HG03066 (cell line): Measurements from ENCODE around the gene MLN.

ENCODE experiments used
- ATAC-seq: cut with Tn5 transposase; IDR thresholded peaks from one replicate; pipeline ENCODE4 v1.9.1; 2021; ENCODE audit warnings: low read depth; ENCODE audit not compliant: unreplicated experiment

Gene MLN, protein sequence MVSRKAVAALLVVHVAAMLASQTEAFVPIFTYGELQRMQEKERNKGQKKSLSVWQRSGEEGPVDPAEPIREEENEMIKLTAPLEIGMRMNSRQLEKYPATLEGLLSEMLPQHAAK

DNA sequence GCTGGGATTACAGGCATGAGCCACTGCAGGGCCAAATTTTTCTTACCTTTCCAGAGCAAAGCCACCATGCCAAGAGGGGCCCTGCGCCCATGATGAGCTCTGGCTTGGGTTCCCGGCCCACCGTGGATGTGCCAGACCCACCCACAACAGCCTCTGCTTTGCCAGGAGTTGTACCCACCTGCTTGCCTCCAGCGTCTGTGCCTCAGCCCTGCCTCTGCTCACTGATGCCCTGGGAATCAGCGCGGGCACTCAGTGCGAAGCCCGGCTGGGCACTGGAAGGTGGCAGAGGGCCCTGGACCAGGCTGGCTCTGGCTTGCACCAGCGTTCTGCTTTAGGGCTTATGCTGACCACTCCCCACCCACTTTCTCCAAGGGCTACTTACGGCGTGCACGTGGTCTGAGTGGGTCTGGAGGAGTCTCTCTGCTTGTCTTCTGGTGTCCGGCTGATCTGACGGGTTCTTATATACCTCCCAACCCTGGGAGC, at the start of gene MLN:
MLN (minus strand) TSS at position 433 of the 483 bp plus-strand sequence. CDS start 2,840 bp downstream, outside the sequence.
- ATAC-seq, result no peak

DNA sequence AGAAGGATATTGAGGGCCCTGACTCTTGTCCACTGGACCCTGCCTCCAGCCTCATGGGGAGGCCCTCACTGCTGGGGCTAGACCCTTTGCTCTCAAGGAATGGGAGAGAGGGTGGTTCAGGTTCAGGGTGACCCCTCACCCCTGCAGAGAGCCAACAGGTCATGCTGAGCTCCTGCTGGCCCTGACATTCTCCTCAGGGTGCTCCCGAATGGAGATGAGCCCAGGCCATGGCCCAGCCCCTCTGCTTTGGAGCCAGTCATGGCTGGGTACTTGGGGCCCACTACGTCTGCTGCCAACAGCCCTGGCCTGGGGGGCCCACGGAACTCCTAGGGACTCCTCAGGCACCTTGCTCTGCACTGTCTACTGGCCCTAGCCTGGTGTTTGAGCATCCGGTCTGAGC, 49.2 kb upstream of the MLN start:
- no peak for ATAC-seq

DNA sequence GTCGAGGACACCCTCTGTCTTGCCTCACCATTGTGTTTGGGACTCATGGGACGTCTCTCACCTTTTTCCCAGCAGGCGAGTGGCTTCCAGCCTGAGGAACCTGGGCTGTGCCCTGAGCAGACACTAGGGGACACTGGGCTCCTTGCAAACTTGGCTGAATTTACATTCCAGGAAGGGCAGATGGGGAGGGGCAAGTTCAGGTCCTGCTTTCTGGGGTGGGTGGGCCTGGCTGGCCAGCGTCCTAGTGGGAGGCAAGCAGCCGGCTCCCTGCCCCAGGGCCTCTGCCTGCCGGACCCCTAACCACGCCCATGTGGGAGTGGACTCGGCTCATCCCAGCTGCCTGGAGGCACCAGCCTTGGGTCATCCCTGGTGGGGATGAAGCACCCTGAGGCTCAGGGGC, 48.2 kb upstream of the MLN start:
- ATAC-seq, result no peak

DNA sequence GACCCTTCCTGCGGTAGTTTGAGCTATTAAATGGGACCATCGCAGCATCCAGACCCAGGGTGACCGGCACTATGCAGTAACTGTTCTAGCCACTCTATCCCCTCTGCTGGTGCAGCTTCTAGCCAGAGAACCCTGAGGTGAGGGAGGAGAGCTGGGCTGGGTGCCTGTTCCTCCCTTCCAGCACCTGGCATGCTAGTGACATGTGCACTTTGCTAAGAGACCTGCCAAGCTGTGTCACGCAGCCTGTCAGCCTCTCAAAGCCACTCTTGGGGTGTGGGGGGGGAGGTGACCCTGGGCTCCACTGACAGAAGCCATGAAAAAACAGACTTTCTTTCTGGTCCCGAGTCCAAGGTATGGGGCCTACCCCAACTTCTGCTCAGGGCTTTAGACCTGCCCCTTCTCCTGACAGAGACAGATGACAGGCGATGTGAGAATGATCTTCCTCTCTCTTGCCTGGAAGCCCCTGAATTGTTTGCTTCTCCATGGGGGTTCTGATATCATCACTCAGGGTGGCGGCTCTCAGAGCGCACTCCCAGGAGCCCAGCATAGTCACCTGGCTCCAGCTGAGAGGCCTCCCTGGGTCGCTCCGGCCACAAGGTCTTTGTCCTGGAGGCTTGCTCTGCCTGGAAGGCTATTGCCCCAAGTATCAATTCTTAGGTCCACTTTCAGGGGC, 47.2 kb upstream of the MLN start:
- no peak for ATAC-seq

DNA sequence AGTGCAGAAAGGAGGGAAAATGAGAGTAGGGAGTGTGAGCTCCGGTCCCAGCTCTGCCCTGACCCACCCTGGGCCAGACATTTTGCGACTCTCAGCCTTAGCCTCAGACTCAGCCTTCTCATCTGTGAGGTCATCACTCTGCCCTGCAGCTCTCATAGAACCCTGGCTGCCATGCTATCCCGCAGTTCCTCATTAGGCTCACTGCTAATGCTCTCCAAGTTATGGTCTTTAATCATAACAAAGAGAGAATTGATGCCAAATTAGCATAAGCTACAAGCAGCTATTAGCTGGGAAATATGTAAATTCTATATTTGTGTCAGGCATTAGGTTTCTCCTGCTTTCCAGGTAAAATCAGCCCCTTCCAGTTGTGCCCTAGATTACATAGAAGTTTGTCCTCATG, 46.5 kb upstream of the MLN start:
- no peak for ATAC-seq

DNA sequence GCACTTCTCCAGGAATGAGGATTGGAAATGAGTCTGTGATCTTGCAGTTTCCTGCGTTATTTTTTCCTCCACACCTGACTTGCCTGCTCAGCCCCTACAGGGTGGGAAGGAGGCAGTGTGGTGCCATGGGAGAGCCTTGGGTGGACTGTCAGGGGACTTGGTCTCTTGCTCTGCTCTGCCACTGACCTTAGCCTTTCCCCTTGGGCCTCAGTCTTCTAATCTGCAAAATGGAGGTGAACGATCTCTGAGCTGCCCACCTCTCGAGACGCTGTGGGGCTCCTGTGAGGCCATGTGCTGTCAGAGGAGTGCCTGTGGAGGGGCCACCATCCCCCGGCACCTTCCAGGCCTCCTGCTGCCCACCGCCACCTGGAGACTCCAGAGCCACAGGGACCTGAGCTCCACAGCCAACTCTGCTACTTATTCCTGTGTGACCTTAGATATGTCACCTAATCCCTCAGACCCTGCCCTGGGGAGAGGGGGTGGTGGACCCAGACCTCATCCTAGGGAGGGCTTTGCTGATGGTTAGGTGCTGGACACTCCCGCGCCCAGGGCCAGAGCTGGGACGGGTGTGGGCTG, 45.8 kb upstream of the MLN start:
- ATAC-seq, result no peak

DNA sequence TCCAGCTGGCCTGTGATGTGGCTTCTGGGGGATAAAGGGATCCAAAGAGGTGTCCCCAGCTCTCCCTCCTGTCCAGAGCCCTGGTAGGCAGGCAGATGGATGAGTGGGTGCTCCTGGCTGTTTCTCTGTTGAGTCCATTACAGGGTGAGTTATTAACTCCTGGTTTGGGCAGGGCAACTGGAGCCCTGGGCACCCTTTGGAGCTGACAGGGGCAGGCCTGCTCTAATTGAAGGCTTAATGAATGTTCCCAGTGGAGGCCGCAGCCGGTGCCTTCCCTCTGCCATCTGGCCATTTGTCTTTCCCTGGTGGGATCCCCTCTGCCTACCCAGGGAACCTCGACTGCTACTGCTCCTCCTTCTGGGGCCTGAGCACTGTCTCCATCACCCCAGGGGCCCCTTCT, 44.7 kb upstream of the MLN start:
- no peak for ATAC-seq

DNA sequence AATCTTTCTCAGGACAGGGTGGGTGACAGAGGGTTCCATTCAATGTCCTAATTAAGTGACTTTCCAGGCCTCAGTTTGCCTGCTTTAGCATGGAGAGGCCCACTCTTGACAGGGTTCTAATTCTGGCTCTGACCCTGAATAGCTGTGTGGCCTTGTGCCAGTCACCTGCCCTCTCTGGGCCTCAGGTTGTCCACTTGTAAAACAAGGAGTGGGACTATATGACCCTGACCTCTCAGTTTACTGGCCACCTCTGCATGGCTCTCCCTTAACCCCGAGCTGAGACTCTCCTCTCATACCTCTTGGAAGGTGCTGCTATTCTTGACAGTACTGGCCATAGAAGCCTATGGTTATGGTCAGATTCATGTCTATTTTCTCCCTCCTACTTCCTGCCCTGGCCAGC, 44.1 kb upstream of the MLN start:
- no peak for ATAC-seq

DNA sequence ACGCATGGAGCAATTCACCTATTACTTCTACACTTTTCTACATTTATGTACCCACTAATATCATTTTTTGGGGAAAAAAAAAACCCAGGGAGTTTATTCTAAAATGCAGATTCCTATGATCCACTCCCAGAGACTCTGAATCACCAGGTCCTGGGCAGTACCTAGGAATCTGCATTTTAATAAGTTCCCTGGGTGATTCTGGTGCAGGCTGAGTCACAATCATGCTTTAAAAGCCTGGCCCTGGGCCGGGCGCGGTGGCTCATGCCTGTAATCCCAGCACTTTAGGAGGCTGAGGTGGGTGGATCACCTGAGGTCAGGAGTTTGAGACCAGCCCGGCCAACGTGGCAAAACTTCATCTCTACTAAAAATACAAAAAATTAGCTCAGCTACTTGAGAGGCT, 43.3 kb upstream of the MLN start:
- no peak for ATAC-seq

DNA sequence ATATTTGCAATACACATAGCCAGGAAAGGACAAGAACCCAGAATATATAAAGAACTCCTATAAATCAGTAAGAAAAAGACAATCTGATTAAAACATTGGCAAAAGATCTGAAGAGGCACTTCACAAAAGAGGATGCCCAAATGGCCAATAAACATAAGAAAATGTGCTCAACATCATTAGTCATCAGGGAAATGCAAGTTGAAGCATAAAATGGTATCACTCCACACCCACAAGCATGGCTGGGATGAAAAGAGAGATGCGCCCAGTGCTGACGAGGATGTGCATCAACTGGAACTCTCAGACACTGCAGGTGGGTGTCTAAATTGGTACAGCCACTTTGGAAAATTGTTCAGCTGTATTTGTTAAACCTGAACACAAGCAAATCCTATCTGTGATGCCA, 42.4 kb upstream of the MLN start:
- ATAC-seq, result no peak

DNA sequence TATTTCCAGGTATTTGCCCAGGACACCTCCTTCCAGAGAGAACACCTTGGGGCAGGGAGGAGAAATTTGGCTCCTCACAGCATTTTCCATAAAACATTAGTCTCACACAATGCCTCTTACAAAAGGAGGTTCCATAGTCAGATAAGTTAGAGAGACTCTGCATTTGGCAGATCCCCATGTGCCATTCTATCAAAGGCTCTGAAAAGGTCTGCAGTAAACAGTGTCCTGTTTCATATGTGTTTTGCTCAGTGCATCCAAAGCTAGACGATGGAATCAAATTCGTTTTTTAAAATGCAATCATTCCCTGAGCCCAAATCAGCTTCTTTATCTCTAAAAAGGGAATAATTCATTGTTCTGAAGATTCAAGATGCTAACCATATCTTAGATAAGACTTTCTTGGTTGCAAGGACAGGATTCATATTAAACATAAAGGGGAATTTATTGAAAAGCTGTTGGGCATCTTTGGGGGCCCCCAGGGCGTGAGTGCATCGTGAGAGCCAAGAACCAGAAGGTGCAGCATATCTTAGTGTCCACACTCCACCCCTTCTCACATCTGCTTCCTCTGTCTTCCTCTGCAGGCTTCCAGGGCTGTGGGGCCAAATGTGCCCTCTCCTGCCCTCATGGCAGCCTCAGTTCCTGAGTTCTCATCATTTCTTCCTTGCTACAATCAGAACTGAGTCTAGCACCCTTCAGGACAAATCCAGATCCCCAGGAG, 41.4 kb upstream of the MLN start:
- no peak for ATAC-seq

DNA sequence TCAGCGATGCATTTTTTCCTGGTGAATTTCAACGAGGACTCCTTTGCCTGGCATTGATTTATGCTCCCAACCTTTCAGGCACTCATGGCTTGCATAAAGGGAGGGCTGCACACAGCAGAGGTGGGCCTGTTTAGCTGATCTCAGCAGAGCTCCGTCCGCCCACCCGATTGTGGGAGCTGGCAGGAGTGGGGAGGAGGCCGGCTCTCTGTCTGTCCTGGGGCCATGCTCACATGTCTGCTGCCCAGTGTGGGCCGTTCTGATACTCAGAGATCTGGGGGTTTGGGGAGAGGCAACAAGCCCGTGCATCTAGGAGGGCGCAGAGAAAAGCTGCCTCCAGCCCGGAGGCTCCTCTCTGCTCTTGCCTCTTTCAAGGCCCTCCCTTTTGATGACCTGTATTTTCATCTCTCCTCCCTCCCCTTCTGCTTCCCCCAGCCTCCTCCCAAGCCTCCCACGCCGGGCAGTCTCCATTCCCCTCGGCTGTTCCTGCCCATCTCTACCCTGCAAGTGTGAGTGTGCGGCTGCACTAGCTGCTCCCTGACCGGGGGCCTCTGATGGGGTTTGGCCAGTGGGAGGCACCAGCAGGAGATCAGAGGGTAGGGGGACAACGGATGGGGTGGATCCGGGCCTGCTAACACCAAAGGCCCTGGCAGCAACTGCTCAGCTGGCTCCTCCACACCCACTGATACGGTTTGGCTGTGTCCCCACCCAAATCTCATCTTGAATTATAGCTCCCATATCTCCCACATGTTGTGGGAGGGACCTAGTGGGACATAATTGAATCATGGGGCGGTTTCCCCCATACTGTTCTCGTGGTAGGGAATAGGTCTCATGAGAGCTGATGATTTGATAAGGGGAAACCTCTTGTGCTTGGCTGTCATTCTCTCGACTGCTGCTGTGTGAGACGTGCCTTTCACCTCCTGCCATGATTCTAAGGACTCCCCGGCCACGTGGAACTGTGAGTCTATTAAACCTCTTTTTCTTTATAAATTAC, 39.6 kb upstream of the MLN start:
- ATAC-seq, result no peak

DNA sequence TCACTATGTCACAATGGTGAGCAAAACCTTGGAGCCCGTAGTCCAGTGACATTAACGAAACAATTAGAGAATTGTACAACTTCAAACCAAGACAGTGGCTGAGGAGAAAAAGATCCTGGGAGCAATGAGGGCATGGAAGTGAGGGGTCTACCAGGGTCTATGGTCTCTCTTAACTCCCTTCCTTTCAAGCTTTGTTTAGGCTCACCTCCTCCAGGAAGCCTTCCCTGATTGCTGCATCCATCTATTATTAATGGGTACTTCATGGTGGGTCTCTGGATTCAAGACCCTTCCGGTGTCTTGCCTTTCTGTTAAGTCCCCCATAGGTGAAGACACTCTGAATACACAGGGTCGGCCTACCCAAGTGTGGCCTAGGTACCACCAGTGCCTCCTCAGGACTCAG, 38.1 kb upstream of the MLN start:
- ATAC-seq, result no peak

DNA sequence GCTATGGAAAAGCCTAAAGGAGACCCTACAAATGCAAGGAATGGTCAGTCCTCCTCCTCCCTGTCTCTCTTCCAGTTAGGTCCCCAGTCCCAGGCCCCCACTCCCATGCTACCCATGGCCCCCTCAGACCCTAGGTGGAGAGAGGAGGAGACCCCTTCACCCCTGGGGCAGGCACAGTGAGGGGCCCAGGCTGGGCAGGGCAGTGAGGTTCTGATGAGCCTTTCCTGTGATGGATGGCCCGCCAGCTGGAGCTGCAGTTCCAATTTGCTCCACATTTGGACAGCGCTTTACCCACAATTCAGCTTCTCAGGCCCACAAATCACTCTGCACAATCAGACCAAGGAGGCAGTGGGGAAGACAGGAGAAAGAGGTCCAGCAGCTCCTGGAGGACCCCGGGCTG, 37.3 kb upstream of the MLN start:
- ATAC-seq, result no peak

DNA sequence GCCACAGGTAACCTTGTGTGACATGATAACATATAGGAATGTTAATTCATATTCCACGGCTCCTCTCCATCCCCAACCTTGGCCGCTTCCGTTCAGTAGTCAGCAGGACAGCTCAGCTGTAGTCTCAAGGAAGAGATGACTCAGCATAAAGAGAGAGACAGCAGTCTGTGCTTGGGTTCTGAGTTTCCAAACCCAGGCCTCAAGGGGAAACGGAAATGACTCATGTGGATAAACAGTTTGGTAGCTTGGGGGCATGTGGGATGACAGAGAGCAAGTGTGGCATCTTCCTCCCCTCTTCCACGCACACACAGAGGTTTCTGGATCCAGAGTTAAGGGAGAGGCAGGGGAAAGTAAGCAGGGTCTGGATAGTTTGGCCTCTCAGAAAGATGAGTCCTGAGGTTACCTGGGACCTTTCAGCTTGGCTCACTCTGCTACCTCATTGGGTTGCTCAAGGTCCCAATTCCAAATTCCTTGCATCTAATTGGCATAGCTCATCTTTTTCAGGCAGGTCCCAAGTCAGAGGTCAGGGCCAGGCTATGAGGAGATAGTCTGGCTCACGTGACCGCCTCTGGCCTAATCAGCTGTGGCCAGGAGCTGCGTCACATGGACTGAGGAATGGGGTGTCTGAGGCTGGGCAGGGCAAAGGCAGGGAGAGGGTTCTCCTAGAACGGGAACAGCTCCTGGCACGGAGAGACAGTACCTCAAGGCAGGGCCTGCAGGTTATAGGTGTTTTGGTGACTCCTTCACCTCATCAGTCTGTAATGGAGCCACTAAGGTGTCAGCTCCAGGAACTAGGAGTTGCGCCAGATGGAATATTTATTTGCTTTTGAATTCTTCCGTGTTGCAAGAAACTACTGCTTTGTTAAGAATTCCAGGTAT, 36.5 kb upstream of the MLN start:
- peak; percentile 58 for ATAC-seq

DNA sequence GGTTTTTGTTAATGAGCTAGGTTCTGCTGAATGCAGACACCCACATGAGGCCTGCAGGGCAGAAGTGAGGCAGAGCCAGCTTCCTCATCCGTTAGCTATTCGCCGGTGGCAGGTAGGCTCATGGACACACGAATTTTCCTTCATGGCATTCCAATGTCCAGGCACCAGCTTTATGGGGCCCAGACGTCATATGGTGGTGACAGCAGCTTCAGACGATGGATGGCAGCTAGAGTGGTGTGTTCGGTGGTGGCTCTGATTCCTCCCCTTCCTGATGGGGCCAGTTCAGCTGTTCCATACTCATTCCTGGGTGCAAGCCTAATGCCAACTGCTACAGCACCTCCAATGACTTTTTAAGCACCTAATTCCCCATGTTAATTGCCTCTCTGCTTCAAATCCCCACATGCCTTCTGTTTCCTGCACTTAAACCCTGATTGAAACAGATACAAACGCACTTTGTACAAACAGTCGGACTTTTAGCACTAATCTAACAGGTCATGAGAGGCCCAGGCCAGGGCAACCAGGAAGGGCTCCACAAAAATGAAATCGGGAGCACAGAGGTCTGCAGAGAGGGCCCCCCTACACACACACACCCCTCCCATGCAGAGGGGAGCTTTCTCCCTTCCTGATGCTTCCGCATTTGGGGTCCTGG, 35.7 kb upstream of the MLN start:
- ATAC-seq, result no peak

DNA sequence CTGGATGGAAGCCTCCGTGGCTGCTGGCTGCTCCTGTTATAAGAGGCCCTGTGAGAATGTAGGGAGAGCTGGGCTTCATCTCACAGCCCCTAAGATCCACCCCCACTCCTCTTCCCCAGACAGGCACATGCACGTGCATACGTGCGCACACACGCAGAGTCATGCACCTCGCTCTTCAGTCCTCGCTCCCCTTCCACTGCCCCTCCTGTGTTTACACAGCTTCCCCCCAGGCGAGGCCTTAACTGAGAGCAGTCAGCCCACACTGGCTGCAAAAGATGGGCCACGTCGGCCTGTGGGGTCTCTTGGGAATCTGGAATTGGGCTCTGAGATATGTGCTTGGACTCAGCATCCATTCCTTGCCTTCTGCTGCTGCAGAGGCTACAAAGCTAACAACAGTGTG, 35.2 kb upstream of the MLN start:
- ATAC-seq, result no peak

DNA sequence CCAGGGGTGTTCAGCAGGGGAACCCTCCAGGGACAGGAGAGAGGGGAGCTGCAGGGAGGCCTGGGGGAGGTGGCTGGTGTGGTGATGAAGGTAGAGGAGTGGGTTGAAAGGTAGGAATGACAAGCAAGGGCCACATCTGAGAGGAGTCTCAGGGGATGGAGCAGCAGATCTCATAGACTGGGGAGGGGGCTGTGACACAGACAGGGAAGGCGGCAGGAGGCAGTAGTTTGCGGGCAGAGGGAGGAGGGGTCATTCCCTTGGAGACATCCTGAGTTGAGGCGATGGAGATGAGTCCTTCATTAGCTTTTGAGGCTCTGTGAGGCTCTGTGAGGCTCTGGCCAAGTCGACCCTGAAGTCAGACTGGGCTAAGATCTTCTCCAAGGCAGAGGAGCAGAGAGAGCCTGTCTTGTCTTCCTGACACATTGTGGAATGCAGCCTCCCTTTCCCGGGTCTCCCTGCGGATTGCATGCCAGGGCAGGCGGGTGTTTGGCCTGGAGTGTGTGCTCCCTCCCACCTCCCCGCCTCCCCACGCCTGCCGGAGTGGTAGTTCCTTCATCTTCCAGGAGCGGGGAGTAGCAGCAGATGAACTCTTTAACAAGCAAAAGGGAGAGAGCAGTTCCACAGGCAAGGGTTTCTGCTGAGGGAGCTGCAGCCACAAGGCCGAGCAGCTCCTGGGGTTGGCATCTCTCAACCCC, 34.3 kb upstream of the MLN start:
- no peak for ATAC-seq
